Measurements from ENCODE around the gene NOS1AP. TPM values are rescaled to one million over a fixed set of nuclear protein-coding genes. Genes with fewer than 3 reads are reported as not detected.

The NOS1AP gene
- total and polyA plus RNA-seq, 7 experiments from 2014 or later = 0.08 to 0.15 TPM; not detected in 5

DNA sequence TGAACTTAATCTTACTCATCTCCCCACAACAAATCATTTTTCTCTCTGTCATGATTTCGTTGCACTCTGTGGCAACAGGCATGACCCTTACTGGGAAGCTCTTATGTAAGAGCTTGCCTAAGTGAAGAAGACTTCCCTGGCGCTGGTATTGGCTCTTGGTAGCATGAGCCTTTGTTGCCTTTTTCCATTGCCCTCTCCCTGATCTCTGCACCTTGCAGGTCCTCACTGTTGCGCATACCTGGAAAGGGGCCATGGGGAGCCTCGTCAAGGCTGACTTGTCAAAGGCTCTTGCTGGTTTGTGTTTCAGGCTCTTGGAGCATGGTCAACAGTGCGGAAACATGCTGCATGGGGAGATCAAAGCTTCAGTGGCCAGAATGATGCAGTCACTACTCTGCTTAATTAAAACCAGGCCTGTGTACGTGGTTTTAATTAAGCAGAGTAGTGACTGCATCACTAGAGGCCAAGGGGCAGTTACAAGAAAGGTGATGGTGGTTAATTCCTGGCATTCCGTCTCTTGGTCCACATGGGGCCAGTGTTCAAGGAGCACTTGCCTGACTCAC, 165.8 kb downstream of the NOS1AP start:
- H3K27me3 Mint-ChIP-seq = peaks cover 11 to 32% (median 28%) of the 10 kb centered on the region in 5 donors
- H3K27ac ChIP-seq (ENCODE audit: low read depth, low read length) = no peak overlapping the region
- DNase-seq (no peak), ATAC-seq (peak; percentile 54)
- no peak overlapping the region for H3K4me3 Mint-ChIP-seq
- no peaks in the 10 kb centered on the region for H3K27me3 ChIP-seq (ENCODE audit: control insufficient read depth in 2 of 2, insufficient read depth in 2 of 2, low read length in 2 of 2)
- no peaks in the 10 kb centered on the region for H3K4me1 Mint-ChIP-seq
- intact Hi-C loops (cut with micrococcal nuclease) = no loop called here
- ChIA-PET CTCF (no interaction called here), POLR2A (no interaction called here)
- no peak overlapping the region for H3K27ac Mint-ChIP-seq
- H3K9me3 ChIP-seq (ENCODE audit: control insufficient read depth in 2 of 3, low read length in 3 of 3) = no peaks in the 10 kb centered on the region
- H3K4me1 ChIP-seq (ENCODE audit: control insufficient read depth in 2 of 2, insufficient read depth in 2 of 2, low read length in 2 of 2) = no peaks in the 10 kb centered on the region
- no peaks in the 10 kb centered on the region for H3K36me3 Mint-ChIP-seq
- H3K9me3 Mint-ChIP-seq = no peaks in the 10 kb centered on the region
- H3K36me3 ChIP-seq (ENCODE audit: control insufficient read depth in 2 of 3, insufficient read depth in 3 of 3, low read length in 3 of 3) = no peaks in the 10 kb centered on the region
- no peak overlapping the region for H3K4me3 ChIP-seq (ENCODE audit: low read length)

DNA sequence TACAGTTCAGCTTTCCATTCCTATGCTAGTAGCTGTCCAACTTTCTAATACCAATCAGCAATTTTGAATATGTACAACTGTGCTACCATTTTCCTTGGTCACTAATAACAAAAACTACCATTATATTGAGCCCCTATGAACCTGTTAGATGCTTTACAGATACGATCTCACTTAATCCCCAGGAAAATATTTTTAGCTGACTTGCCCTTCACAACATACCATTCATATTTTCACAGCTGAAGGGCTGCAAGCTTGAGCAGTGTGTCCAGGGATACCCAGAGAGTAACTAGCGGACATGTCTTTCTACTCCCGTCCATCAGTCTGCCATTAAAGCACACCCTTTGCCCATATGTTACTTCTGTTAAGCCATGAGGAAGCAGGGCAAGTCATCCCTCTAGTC, 166.7 kb downstream of the NOS1AP start:
- DNase-seq = no peak
- intact Hi-C loops (cut with micrococcal nuclease) = no loop called here
- ATAC-seq = no peak
- H3K27me3 ChIP-seq (ENCODE audit: control insufficient read depth in 2 of 2, insufficient read depth in 2 of 2, low read length in 2 of 2) = no peaks in the 10 kb centered on the region
- H3K36me3 ChIP-seq (ENCODE audit: control insufficient read depth in 2 of 3, insufficient read depth in 3 of 3, low read length in 3 of 3) = no peaks in the 10 kb centered on the region
- no peaks in the 10 kb centered on the region for H3K9me3 ChIP-seq (ENCODE audit: control insufficient read depth in 2 of 3, low read length in 3 of 3)
- H3K27ac ChIP-seq (ENCODE audit: low read depth, low read length) = no peak overlapping the region
- H3K27ac Mint-ChIP-seq = no peak overlapping the region
- no peaks in the 10 kb centered on the region for H3K9me3 Mint-ChIP-seq
- H3K4me1 ChIP-seq (ENCODE audit: control insufficient read depth in 2 of 2, insufficient read depth in 2 of 2, low read length in 2 of 2) = no peaks in the 10 kb centered on the region
- ChIA-PET CTCF (no interaction called here), POLR2A (no interaction called here)
- H3K4me3 ChIP-seq (ENCODE audit: low read length) = no peak overlapping the region
- H3K36me3 Mint-ChIP-seq = no peaks in the 10 kb centered on the region
- no peak overlapping the region for H3K4me3 Mint-ChIP-seq
- H3K27me3 Mint-ChIP-seq = peaks cover 11 to 41% (median 34%) of the 10 kb centered on the region in 5 donors
- no peaks in the 10 kb centered on the region for H3K4me1 Mint-ChIP-seq

DNA sequence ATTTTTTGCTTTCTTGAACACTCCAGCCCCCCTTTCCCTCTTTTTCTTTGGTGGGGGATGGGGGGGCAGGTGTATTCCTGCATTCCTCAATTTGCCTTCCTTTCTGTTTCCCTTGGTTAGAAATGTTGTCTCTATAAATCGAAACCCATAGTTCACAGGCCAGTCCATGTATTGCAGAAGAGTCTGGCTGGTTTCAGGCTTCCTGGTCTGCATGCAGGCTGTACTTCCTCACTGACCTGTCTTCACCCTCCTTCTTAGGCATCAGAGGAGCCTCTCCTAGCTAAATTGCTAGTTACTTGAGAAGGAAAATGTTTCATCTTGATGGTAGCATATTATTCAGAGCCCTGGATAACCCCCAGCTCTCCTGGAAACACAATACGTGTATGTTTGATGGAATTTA, 167.1 kb downstream of the NOS1AP start:
- no peaks in the 10 kb centered on the region for H3K4me1 ChIP-seq (ENCODE audit: control insufficient read depth in 2 of 2, insufficient read depth in 2 of 2, low read length in 2 of 2)
- CTCF ChIA-PET = no interaction called here
- H3K4me1 Mint-ChIP-seq = no peaks in the 10 kb centered on the region
- no peak overlapping the region for H3K4me3 ChIP-seq (ENCODE audit: low read length)
- no peaks in the 10 kb centered on the region for H3K36me3 Mint-ChIP-seq
- intact Hi-C loops (cut with micrococcal nuclease) = no loop called here
- H3K27me3 ChIP-seq (ENCODE audit: control insufficient read depth in 2 of 2, insufficient read depth in 2 of 2, low read length in 2 of 2) = no peaks in the 10 kb centered on the region
- H3K36me3 ChIP-seq (ENCODE audit: control insufficient read depth in 2 of 3, insufficient read depth in 3 of 3, low read length in 3 of 3) = no peaks in the 10 kb centered on the region
- H3K27me3 Mint-ChIP-seq = peaks cover 11 to 45% (median 35%) of the 10 kb centered on the region in 5 donors
- H3K27ac Mint-ChIP-seq = no peak overlapping the region
- DNase-seq = no peak
- no peak overlapping the region for H3K4me3 Mint-ChIP-seq
- ATAC-seq = no peak
- POLR2A ChIA-PET = no interaction called here
- no peaks in the 10 kb centered on the region for H3K9me3 Mint-ChIP-seq
- H3K27ac ChIP-seq (ENCODE audit: low read depth, low read length) = no peak overlapping the region
- no peaks in the 10 kb centered on the region for H3K9me3 ChIP-seq (ENCODE audit: control insufficient read depth in 2 of 3, low read length in 3 of 3)

DNA sequence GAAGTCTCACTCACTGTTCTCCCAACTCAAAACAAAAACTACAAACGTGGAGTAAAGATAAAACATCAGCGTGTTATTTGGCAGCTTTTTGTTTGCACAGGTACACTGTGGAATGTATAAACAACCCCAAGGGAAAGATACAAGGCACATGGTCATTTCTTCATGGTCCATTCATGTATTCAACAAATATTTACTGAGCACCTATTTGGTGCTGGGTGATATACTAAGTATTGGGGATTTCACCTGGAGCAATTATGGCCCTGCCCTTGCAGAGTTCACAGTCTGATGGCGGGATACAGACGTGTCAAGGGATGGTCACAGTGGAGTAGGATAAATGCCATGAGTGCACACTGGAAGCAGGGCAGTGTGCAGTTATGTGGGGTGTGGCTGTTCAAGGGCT, 171.1 kb downstream of the NOS1AP start:
- CTCF ChIA-PET = no interaction called here

DNA sequence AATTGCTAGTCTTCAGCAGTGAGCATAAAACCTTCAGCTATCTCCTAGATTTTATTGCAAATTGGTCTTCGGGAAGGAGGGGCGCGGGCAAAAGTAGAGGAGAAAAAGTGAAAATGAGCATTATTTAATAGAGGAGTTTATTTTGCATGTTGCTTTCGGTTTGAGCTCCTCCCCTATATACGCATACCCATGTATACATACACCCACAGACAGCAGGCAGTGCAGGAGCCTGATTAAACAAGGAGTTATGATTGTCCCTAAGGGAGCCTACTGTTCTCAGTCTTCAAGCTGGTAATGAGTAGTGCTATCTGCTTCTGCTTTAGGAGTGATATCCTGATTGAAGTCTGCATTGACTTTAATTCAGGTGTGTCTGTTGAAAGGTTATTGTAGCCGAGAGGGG, 173.3 kb downstream of the NOS1AP start:
- ChIA-PET CTCF (no interaction called here), POLR2A (no interaction called here)
- Histone ChIP-seq H3K36me3 (ENCODE audit: control insufficient read depth in 2 of 3, insufficient read depth in 3 of 3, low read length in 3 of 3) (no peaks in the 10 kb centered on the region), H3K4me1 (ENCODE audit: control insufficient read depth in 2 of 2, insufficient read depth in 2 of 2, low read length in 2 of 2) (no peaks in the 10 kb centered on the region), H3K27ac (ENCODE audit: low read depth, low read length) (no peak overlapping the region), H3K9me3 (ENCODE audit: control insufficient read depth in 2 of 3, low read length in 3 of 3) (no peaks in the 10 kb centered on the region), H3K4me3 (ENCODE audit: low read length) (no peak overlapping the region), H3K27me3 (ENCODE audit: control insufficient read depth in 2 of 2, insufficient read depth in 2 of 2, low read length in 2 of 2) (no peaks in the 10 kb centered on the region)
- Mint-ChIP-seq H3K4me1 (no peaks in the 10 kb centered on the region), H3K36me3 (no peaks in the 10 kb centered on the region), H3K27me3 (peaks cover 2 to 51% (median 35%) of the 10 kb centered on the region in 5 donors), H3K4me3 (no peak overlapping the region), H3K27ac (no peak overlapping the region), H3K9me3 (peaks cover 0 to 4% (median 0%) of the 10 kb centered on the region in 11 donors)
- intact Hi-C loops (cut with micrococcal nuclease) = no loop called here
- no peak for ATAC-seq
- no peak for DNase-seq

More for the DNA sequence above, 171.1 kb downstream of the NOS1AP start:
- DNase-seq (no peak), ATAC-seq (no peak)
- Histone ChIP-seq H3K4me3 (ENCODE audit: low read length) (no peak overlapping the region), H3K36me3 (ENCODE audit: control insufficient read depth in 2 of 3, insufficient read depth in 3 of 3, low read length in 3 of 3) (no peaks in the 10 kb centered on the region), H3K27me3 (ENCODE audit: control insufficient read depth in 2 of 2, insufficient read depth in 2 of 2, low read length in 2 of 2) (no peaks in the 10 kb centered on the region), H3K4me1 (ENCODE audit: control insufficient read depth in 2 of 2, insufficient read depth in 2 of 2, low read length in 2 of 2) (no peaks in the 10 kb centered on the region), H3K9me3 (ENCODE audit: control insufficient read depth in 2 of 3, low read length in 3 of 3) (no peaks in the 10 kb centered on the region), H3K27ac (ENCODE audit: low read depth, low read length) (no peak overlapping the region)
- POLR2A ChIA-PET = no interaction called here
- no peak overlapping the region for H3K27ac Mint-ChIP-seq
- H3K9me3 Mint-ChIP-seq = peaks cover 0 to 4% (median 0%) of the 10 kb centered on the region in 11 donors
- intact Hi-C loops (cut with micrococcal nuclease) = no loop called here
- H3K27me3 Mint-ChIP-seq = peaks cover 2 to 57% (median 33%) of the 10 kb centered on the region in 5 donors
- H3K4me1 Mint-ChIP-seq = no peaks in the 10 kb centered on the region
- H3K4me3 Mint-ChIP-seq = no peak overlapping the region
- H3K36me3 Mint-ChIP-seq = no peaks in the 10 kb centered on the region

DNA sequence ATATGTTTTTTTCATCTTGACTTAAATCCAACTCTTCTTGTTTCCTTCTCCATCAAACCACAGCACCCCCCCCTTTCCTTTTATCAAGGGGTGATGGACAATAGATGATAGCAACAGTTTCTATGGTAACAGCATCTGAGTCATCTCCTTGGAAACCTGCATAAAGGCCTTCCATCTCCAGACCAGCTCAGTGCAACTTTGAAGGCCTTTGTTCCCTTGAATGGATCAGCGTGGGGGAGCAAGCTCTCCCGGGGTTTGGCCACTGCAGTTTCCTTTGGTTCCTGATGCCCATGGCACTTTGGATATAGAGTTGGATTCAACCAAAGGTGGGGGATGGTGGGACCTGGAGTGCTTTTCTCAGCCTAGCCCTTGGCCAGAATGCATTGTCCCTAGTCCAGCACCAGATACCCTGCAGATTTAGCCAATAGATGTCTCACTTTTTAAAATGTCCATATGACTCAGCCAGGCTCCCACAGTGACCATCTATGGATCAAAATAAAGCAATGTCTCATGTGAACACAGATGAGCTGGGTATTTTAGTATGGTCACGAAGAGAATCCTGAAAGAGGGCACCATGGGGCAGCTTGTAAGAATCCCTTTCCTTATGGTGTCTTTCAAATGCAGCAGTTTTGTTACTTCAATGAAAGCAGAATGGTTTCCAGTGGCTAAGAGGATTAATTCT, 179.5 kb downstream of the NOS1AP start:
- POLR2A ChIA-PET = no interaction called here
- ATAC-seq = no peak
- H3K4me3 ChIP-seq (ENCODE audit: low read length) = no peak overlapping the region
- H3K27me3 ChIP-seq (ENCODE audit: control insufficient read depth in 2 of 2, insufficient read depth in 2 of 2, low read length in 2 of 2) = no peaks in the 10 kb centered on the region
- H3K9me3 Mint-ChIP-seq = peaks cover 0 to 3% (median 0%) of the 10 kb centered on the region in 11 donors
- no peaks in the 10 kb centered on the region for H3K9me3 ChIP-seq (ENCODE audit: control insufficient read depth in 2 of 3, low read length in 3 of 3)
- H3K4me1 ChIP-seq (ENCODE audit: control insufficient read depth in 2 of 2, insufficient read depth in 2 of 2, low read length in 2 of 2) = no peaks in the 10 kb centered on the region
- DNase-seq = no peak
- no peak overlapping the region for H3K4me3 Mint-ChIP-seq
- H3K36me3 Mint-ChIP-seq = no peaks in the 10 kb centered on the region
- CTCF ChIA-PET = no interaction called here
- intact Hi-C loops (cut with micrococcal nuclease) = no loop called here
- H3K27me3 Mint-ChIP-seq = peaks cover 2 to 28% (median 20%) of the 10 kb centered on the region in 5 donors
- H3K4me1 Mint-ChIP-seq = no peaks in the 10 kb centered on the region
- H3K27ac Mint-ChIP-seq = no peak overlapping the region
- no peaks in the 10 kb centered on the region for H3K36me3 ChIP-seq (ENCODE audit: control insufficient read depth in 2 of 3, insufficient read depth in 3 of 3, low read length in 3 of 3)
- no peak overlapping the region for H3K27ac ChIP-seq (ENCODE audit: low read depth, low read length)

Measured in naive thymus-derived CD4-positive, alpha-beta T cell (primary cell).